ENCODE measurements around the gene ABCD4.

DNA sequence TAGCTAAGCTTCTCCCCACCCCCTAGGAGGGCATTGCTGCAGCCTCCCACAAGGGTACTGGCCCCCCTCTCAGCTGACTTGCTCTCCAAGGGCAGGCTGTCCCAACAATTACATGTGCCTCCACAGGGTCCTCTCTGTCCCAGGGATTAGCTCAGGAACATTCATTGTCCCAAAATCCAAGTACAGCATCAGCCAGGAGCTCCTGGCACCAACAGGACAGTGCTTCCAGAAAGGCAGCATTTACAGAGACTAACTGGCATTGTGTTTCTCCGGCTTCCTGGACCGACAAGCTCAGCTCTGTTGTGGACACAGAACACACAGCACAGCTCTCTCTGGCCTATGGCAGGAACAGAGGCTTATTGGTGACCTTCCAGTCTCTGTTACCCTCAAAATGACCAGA is 21.7 kb downstream of the ABCD4 start:
- TF ChIP-seq CTCF (IDR thresholded peaks at IDR 0.05) (no peak), EP300 (IDR thresholded peaks at IDR 0.05) (no peak)
